HG03139 (cell line): ENCODE measurements around the gene TLE3.

Experiments used
- ATAC-seq: cut with Tn5 transposase; IDR thresholded peaks from one replicate; pipeline ENCODE4 v1.9.1; 2021; ENCODE audit not compliant: unreplicated experiment

The TLE3 gene

GRCh38 chr15:70032509-70032908, 65.2 kb downstream of the TLE3 start:
- ATAC-seq = no peak

GRCh38 chr15:70031713-70032112, 66.0 kb downstream of the TLE3 start:
- no peak for ATAC-seq

- ATAC-seq = no peak
Measured at GRCh38 chr15:70031261-70031660, 66.5 kb downstream of the TLE3 start.

GRCh38 chr15:70030851-70031250, 66.9 kb downstream of the TLE3 start:
- ATAC-seq = no peak

- no peak for ATAC-seq
Measured at GRCh38 chr15:70029297-70029701, 68.4 kb downstream of the TLE3 start.

- ATAC-seq = no peak
Measured at GRCh38 chr15:70027518-70027917, 70.2 kb downstream of the TLE3 start.

- no peak for ATAC-seq
Measured at GRCh38 chr15:70026991-70027390, 70.7 kb downstream of the TLE3 start.

- no peak for ATAC-seq
Measured at GRCh38 chr15:70025413-70026296, 72.1 kb downstream of the TLE3 start.

- no peak for ATAC-seq
Measured at GRCh38 chr15:70024521-70024920, 73.2 kb downstream of the TLE3 start.

- ATAC-seq = no peak
Measured at GRCh38 chr15:70023769-70024491, 73.8 kb downstream of the TLE3 start.

- peak; percentile 73 for ATAC-seq
Measured at GRCh38 chr15:70023064-70023768, 74.5 kb downstream of the TLE3 start.

GRCh38 chr15:70020229-70020628, 77.5 kb downstream of the TLE3 start:
- no peak for ATAC-seq

- ATAC-seq = no peak
Measured at GRCh38 chr15:70018646-70019600, 78.8 kb downstream of the TLE3 start.

GRCh38 chr15:70017801-70018200, 79.9 kb downstream of the TLE3 start:
- no peak for ATAC-seq

GRCh38 chr15:70017025-70017424, 80.7 kb downstream of the TLE3 start:
- no peak for ATAC-seq

GRCh38 chr15:70016511-70016994, 81.2 kb downstream of the TLE3 start:
- ATAC-seq = no peak

GRCh38 chr15:70014860-70015490, 82.7 kb downstream of the TLE3 start:
- ATAC-seq = peak; percentile 69

GRCh38 chr15:70014331-70014730, 83.4 kb downstream of the TLE3 start:
- no peak for ATAC-seq

GRCh38 chr15:70013656-70014313, 83.9 kb downstream of the TLE3 start:
- no peak for ATAC-seq
